ENCODE data around the gene RHBDD1.

RHBDD1 gene

GRCh38 chr2:226943862-226944620, 108.2 kb downstream of the RHBDD1 start:
- DNase-seq, result no peak

- no peak for DNase-seq
Observed at GRCh38 chr2:226953206-226953605, 117.4 kb downstream of the RHBDD1 start.

DNA sequence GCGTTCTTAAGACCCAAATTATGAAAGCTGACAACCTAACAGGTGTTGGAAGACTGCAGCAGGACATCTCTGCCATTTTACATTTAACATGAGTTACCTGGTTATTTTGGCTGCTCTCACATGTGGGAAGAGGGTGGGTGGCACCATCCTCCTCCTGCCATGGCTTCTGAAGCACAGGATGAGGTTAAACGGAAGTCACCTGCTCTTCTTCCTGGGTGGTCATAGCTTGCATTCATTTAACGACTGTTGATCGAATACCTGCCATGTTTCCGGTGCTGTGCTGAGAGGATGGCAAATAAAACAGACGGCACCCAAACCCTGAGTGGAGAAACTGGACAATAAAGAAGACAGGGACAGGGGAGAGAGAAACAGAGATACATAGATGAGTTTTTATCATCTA, 118.0 kb downstream of the RHBDD1 start:
- DNase-seq, result no peak

GRCh38 chr2:226956659-226957058, 120.8 kb downstream of the RHBDD1 start:
- no peak for DNase-seq

- no peak for DNase-seq
Observed at GRCh38 chr2:226959418-226959817, 123.6 kb downstream of the RHBDD1 start.

- DNase-seq, result no peak
Observed at GRCh38 chr2:226962176-226962773, 126.4 kb downstream of the RHBDD1 start.

GRCh38 chr2:226963528-226963927, 127.7 kb downstream of the RHBDD1 start:
- no peak for DNase-seq

DNA sequence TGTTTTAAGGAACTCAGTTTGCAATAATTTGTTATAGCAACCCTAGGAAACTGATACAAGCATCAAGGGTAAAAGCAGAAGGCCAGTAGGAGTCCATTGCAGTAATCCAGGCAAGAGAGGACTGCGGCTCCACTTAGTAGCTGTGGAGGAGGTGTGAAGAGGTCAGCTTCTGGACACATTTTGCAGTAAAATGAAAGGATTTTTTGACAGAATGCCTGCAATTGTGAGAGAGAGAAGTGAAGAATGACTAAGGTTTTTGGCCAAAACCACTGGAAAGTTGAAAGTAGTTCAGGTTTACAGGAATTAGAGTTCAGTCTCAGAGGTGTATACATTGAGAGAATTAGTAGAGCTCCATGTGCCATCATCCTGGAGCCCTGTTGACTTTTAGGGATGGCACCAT, 129.5 kb downstream of the RHBDD1 start:
- DNase-seq, result no peak

- DNase-seq, result no peak
Observed at GRCh38 chr2:226969417-226970080, 133.7 kb downstream of the RHBDD1 start.

GRCh38 chr2:226970362-226970761, 134.5 kb downstream of the RHBDD1 start:
- DNase-seq, result no peak

DNA sequence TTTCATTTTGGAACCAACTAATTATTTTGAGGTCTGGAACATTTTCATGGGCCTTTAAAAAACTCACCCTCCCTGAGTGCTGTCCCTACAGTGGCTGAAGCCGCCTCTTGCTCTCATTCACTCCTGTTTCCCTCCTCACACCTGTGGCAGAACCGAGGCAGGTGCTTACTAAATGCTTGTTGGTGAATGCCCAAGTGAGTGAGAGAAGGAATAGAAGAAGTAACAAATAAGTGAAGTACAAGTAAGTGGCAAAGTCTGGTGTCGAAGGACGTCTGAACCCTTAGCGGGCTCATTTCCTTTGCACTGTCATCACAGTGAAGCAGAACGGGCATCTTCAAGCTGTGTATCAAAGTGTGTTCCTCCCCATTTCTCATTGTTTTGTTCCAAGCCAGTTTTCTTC, 135.2 kb downstream of the RHBDD1 start:
- no peak for DNase-seq

DNA sequence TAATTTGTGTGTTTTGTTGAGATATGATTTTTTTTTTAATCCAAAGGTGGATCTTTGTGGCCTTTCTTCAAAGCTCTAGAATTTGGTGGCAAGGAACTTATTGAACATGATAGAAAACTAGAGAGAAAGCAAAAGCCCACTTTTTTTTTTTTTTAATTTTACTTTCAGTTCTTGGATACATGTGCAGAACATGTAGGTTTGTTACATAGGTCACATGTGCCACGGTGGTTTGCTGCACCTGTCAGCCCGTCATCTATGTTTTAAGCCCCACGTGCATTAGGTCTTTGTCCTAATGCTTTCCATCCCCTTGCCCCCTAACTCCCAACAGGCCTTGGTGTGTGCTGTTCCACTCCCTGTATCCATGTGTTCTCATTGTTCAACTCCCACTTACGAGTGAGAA, 135.9 kb downstream of the RHBDD1 start:
- DNase-seq, result no peak

- DNase-seq, result no peak
Observed at GRCh38 chr2:226973816-226974215, 138.0 kb downstream of the RHBDD1 start.

- no peak for DNase-seq
Observed at GRCh38 chr2:226977775-226978190, 141.9 kb downstream of the RHBDD1 start.

DNA sequence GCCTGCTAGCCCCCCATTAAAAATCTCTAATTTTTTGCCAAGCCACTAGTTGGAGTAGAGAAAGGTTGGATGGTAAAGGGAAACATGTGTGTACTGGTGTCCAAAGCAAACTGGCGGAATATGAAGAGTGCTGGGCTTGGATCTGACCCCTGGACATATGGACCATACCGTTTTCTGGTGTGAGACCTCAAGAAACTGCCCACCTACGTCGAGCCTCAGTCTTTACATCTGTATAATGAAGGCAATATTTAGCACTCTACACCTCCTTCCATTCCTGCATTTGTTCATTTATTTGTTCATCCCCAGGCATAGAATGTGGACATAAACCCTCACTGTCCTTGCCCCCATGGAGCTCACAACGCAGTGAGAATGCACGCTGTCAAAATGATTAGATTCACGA, 142.4 kb downstream of the RHBDD1 start:
- DNase-seq, result no peak

- no peak for DNase-seq
Observed at GRCh38 chr2:226979004-226979403, 143.2 kb downstream of the RHBDD1 start.

GRCh38 chr2:226981791-226982326, 146.0 kb downstream of the RHBDD1 start:
- no peak for DNase-seq

GRCh38 chr2:226983895-226984749, 148.3 kb downstream of the RHBDD1 start:
- no peak for DNase-seq

DNA sequence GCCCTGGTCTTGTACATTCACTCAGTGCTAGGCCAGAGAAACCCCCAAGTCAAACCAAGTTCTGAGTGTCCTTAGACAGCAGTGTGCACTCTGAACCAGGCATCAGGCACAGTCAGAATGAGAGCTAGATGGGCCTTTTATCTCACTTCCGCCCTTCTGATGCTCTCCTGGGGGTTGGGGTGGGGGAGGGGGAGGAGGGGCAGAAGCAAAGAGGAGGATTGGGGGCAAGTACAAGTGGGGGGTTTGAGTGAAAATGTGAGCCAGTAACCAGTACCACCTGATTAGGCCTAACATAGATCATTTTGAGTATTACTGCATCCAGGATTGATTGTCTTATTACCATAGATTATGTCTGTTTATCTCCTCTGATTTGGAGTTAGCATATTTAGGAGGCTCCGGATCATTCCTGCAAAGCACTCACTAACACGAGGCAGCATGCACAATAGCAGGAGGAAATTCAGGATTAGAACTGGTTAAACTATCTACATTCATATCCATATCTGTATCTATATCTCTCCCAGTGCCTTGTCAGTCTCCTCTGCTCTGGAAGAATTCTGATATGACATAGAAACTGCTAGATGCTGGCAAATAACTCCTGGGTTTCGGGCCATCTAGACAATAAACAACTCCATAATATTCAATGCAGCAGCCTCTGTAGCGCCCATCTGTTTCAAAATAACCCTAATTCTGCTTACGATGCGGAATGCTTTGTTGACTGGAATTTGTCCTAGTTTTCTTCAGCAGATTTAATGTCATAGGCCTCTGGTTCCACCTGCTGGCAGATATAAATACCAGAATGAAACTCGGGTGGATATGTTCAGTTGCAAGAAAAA, 149.1 kb downstream of the RHBDD1 start:
- DNase-seq, result peak; percentile 36

DNA sequence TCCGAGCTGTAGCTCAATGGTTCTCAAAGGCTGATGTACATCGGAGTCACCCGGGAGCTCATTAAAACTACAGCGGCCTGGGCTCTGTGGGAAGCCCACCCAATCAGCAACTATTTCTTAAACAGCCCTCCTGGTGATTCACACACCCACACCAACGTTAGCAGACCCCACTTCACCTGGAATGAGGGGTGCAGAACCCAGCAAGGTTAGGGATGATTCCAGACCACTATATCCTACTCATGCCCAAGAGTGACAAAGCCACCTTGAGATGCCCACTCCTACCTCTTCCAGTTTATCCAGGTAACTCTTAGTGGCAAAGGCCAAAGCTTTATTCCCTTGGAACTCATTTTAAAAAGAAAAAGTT, 149.7 kb downstream of the RHBDD1 start:
- DNase-seq, result no peak

DNA sequence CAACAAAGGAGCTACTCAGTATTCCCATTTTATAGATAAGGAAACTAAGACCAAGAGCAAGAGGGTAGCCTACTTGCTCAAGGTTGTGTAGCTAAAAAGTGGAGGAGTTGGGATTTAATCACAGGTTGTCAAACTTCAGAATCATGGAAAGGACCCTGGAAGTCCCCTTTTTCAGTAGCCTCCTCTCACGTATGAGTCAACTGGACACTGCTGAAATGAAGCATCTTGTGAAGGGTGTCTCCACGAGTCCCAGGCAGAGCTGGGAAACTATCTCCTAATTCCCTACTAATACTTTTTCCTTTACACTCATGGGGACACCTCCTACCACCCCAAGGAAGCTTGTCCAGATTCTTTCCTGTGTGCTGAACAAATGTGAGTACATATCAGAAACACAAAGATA, 155.8 kb downstream of the RHBDD1 start:
- DNase-seq, result no peak

DNA sequence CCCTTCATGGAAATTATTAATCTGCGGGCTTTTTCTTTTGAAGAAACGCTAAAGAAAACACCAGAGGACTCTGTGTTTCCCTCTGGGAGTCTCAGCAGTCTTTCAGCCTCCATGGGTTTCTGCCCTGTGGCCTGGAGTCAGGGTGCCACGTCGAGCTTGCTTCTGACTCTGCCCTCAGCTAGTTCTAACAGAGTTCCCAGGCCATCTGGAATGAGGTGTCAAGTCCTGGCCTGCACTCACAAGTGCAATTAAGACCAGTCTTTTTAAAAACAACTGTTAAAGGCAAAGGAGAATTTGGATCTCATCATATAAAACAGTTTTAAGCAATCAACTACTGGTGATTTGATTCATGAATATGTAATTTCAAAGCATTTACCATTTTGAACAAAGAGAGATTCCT, 157.3 kb downstream of the RHBDD1 start:
- no peak for DNase-seq

All from NCI-H345 (cell line).